Neural progenitor cell (in vitro differentiated cells): ENCODE results near the gene FARP1. TPM values are rescaled to one million over a fixed set of nuclear protein-coding genes. Genes with fewer than 3 reads are reported as not detected.

ENCODE experiments used
- DNase-seq: peaks from one replicate; pipeline ENCODE4 v3.0.0-alpha.2; 2016; ENCODE audit warnings: low spot score
- H2AFZ ChIP-seq: fragments of 200-600 bp; sonication (generic); replicated peaks from 2 replicates; pipeline ENCODE4 v1.6.1; 2016; ENCODE audit warnings: antibody characterized with exemption
- H3F3A ChIP-seq: fragments of 200-600 bp; sonication (generic); 2 replicates; pipeline ENCODE4 v1.6.1; 2016; ENCODE audit warnings: antibody characterized with exemption, low read depth
- H3K27ac ChIP-seq: fragments of 200-600 bp; sonication (generic); 2 replicates; pipeline ENCODE4 v1.5.1; 2016; ENCODE audit warnings: mild to moderate bottlenecking
- H3K27me3 ChIP-seq: fragments of 200-600 bp; sonication (generic); 2 replicates; pipeline ENCODE4 v1.6.1; 2016; ENCODE audit warnings: mild to moderate bottlenecking, moderate library complexity
- H3K36me3 ChIP-seq: fragments of 200-600 bp; sonication (generic); 2 replicates; pipeline ENCODE4 v1.5.1; 2016
- H3K4me1 ChIP-seq: fragments of 200-600 bp; sonication (generic); 2 replicates; pipeline ENCODE4 v1.6.1; 2016; ENCODE audit warnings: mixed run types
- H3K4me2 ChIP-seq: fragments of 200-600 bp; sonication (generic); 2 replicates; pipeline ENCODE4 v1.6.1; 2016
- H3K4me3 ChIP-seq: fragments of 200-600 bp; sonication (generic); 2 replicates; pipeline ENCODE4 v1.5.1; 2016
- H3K79me2 ChIP-seq: fragments of 200-600 bp; sonication (generic); 2 replicates; pipeline ENCODE4 v1.6.1; 2016; ENCODE audit warnings: low read depth
- H3K9ac ChIP-seq: fragments of 200-600 bp; sonication (generic); 2 replicates; pipeline ENCODE4 v1.6.1; 2016
- H3K9me3 ChIP-seq: fragments of 200-600 bp; sonication (generic); 2 replicates; pipeline ENCODE4 v1.5.1; 2016; ENCODE audit warnings: low read depth
- H4K20me1 ChIP-seq: fragments of 200-600 bp; sonication (generic); 2 replicates; pipeline ENCODE4 v1.6.1; 2016; ENCODE audit warnings: low read depth
- H3K27ac Mint-ChIP-seq: 3 replicates; pipeline ENCODE4 v1.8.0; 2021; ENCODE audit warnings: mixed read lengths
- H3K27me3 Mint-ChIP-seq: 2 replicates; pipeline ENCODE4 v1.8.0; 2022; ENCODE audit warnings: low read depth, mild to moderate bottlenecking, inconsistent platforms, moderate library complexity, mixed read lengths; ENCODE audit not compliant: insufficient read depth
- H3K36me3 Mint-ChIP-seq: 3 replicates; pipeline ENCODE4 v1.8.0; 2021; ENCODE audit warnings: mixed read lengths
- H3K4me1 Mint-ChIP-seq: 3 replicates; pipeline ENCODE4 v1.8.0; 2021; ENCODE audit warnings: mixed read lengths
- H3K4me3 Mint-ChIP-seq: 3 replicates; pipeline ENCODE4 v1.8.0; 2021; ENCODE audit warnings: mild to moderate bottlenecking, moderate library complexity, mixed read lengths
- H3K9me3 Mint-ChIP-seq: 3 replicates; pipeline ENCODE4 v1.8.0; 2020; ENCODE audit warnings: mixed read lengths
- EZH2 ChIP-seq: fragments of 200-600 bp; sonication (generic); IDR thresholded peaks from 2 replicates; pipeline ENCODE4 v1.6.1; 2017; ENCODE audit warnings: antibody characterized with exemption, mild to moderate bottlenecking, moderate library complexity
- EZH2phosphoT487 ChIP-seq: fragments of 200-600 bp; sonication (generic); IDR thresholded peaks from 2 replicates; pipeline ENCODE4 v1.6.1; 2017; ENCODE audit warnings: antibody characterized with exemption
- total RNA-seq: library from RNA; depleted of rRNA; stranded (reverse); fragments of >200 nt; gene quantifications from 2 replicates; pipeline ENCODE4 v1.2.3, GENCODE V29; 2015; ENCODE audit warnings: low replicate concordance
- TF ChIP-seq, protein P1 (sequence below): fragments of 200-600 bp; sonication (generic); IDR thresholded peaks from 2 replicates; pipeline ENCODE4 v1.5.1; 2017; ENCODE audit warnings: antibody characterized with exemption, mild to moderate bottlenecking

FARP1 gene
- total RNA-seq, 1 donor from 2014 or later, result 78.0 TPM

DNA sequence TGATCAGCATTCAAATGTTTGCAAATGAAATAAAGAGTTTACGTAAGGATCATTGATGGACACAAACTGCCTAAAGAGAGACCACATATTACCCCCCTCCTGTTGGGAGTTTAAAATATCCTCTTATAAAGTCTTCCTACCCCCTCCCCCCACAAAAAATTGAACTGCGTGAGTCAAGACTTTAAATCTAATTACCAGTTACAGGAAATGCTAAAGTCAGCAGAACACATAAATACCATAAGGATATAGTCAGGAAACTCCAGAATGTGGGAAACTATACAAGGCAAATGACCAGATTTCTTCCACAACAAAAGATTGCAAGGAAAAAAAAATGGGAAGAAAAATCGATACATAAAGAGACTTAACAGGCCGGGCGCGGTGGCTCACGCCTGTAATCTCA is 44.4 kb upstream of the FARP1 start:
- Histone ChIP-seq H3K27ac (no peak overlapping the region), H2AFZ (no peak overlapping the region), H3F3A (peaks cover 20% of the 10 kb centered on the region), H3K4me1 (peaks cover 13% of the 10 kb centered on the region), H3K4me2 (no peak overlapping the region), H3K27me3 (no peaks in the 10 kb centered on the region), H3K4me3 (no peak overlapping the region), H3K79me2 (no peaks in the 10 kb centered on the region), H3K36me3 (no peaks in the 10 kb centered on the region), H4K20me1 (no peaks in the 10 kb centered on the region), H3K9ac (no peak overlapping the region), H3K9me3 (no peaks in the 10 kb centered on the region)
- Mint-ChIP-seq H3K27ac (no peak overlapping the region), H3K36me3 (peaks cover 3% of the 10 kb centered on the region), H3K4me3 (no peak overlapping the region), H3K4me1 (peaks cover 5% of the 10 kb centered on the region), H3K27me3 (peaks cover 3% of the 10 kb centered on the region), H3K9me3 (peaks cover 18% of the 10 kb centered on the region)
- TF ChIP-seq EZH2, result no peak
- TF ChIP-seq, protein P1, sequence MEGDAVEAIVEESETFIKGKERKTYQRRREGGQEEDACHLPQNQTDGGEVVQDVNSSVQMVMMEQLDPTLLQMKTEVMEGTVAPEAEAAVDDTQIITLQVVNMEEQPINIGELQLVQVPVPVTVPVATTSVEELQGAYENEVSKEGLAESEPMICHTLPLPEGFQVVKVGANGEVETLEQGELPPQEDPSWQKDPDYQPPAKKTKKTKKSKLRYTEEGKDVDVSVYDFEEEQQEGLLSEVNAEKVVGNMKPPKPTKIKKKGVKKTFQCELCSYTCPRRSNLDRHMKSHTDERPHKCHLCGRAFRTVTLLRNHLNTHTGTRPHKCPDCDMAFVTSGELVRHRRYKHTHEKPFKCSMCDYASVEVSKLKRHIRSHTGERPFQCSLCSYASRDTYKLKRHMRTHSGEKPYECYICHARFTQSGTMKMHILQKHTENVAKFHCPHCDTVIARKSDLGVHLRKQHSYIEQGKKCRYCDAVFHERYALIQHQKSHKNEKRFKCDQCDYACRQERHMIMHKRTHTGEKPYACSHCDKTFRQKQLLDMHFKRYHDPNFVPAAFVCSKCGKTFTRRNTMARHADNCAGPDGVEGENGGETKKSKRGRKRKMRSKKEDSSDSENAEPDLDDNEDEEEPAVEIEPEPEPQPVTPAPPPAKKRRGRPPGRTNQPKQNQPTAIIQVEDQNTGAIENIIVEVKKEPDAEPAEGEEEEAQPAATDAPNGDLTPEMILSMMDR, result no peak
- TF ChIP-seq EZH2phosphoT487, result no peak
- DNase-seq, result no peak

DNA sequence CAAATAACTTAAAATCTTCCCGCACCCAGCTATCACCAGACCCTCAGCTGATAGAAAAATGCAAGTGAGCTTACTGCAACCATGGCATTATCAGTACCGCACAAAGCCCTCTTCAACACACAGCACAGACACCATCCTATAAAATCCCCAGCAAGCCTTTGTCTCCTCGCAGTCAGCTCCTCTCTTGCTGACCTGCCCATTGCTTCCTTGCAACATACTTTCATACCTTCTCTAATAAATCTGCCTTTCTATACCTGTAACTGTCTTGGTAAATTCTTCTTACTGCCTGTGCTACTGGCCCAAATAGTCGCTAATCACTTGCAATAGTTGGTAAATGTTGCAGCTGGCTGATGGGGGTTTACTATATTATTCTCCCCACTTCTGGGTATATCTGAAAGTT is 43.3 kb upstream of the FARP1 start:
- Histone ChIP-seq H3K4me3 (no peak overlapping the region), H3K27me3 (no peaks in the 10 kb centered on the region), H3K4me1 (peaks cover 17% of the 10 kb centered on the region), H3K9ac (no peak overlapping the region), H3K79me2 (no peaks in the 10 kb centered on the region), H3K36me3 (no peaks in the 10 kb centered on the region), H4K20me1 (no peaks in the 10 kb centered on the region), H3F3A (peaks cover 20% of the 10 kb centered on the region), H2AFZ (no peak overlapping the region), H3K9me3 (no peaks in the 10 kb centered on the region), H3K27ac (no peak overlapping the region), H3K4me2 (no peak overlapping the region)
- TF ChIP-seq EZH2 (no peak), EZH2phosphoT487 (no peak)
- TF ChIP-seq, protein P1, result no peak
- Mint-ChIP-seq H3K36me3 (peaks cover 3% of the 10 kb centered on the region), H3K4me3 (no peak overlapping the region), H3K27me3 (peaks cover 3% of the 10 kb centered on the region), H3K27ac (no peak overlapping the region), H3K9me3 (peaks cover 13% of the 10 kb centered on the region), H3K4me1 (peaks cover 5% of the 10 kb centered on the region)
- DNase-seq, result no peak

DNA sequence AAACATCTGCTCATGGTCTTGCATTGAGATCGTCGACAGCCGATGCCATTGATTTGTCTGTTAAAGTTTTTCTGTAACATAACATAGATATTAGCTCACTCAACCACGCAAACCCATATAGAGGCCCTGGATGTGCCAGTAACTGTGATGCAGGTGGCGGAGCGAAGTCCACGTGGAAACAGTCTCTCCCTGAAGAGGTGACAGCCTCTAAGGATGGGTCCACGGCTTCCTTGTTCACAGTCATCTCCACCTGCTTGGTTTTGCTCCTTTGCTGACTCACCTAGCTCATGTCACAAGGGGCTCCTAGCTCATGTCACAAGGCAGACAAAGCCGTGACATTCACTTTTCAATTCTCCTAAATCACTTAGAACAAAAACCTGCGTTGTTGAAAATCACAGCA is 42.4 kb upstream of the FARP1 start:
- Mint-ChIP-seq H3K36me3 (peaks cover 3% of the 10 kb centered on the region), H3K4me1 (peaks cover 5% of the 10 kb centered on the region), H3K27me3 (peaks cover 3% of the 10 kb centered on the region), H3K4me3 (no peak overlapping the region), H3K27ac (no peak overlapping the region), H3K9me3 (peaks cover 13% of the 10 kb centered on the region)
- Histone ChIP-seq H3K79me2 (no peaks in the 10 kb centered on the region), H3K4me1 (peaks cover 24% of the 10 kb centered on the region), H3K27me3 (no peaks in the 10 kb centered on the region), H3K4me3 (no peak overlapping the region), H4K20me1 (no peaks in the 10 kb centered on the region), H3K27ac (no peak overlapping the region), H3F3A (peaks cover 20% of the 10 kb centered on the region), H3K9me3 (no peaks in the 10 kb centered on the region), H3K9ac (no peak overlapping the region), H2AFZ (no peak overlapping the region), H3K4me2 (no peak overlapping the region), H3K36me3 (no peaks in the 10 kb centered on the region)
- no peak for TF ChIP-seq EZH2
- TF ChIP-seq EZH2phosphoT487, result no peak
- TF ChIP-seq, protein P1, result no peak
- DNase-seq, result no peak

DNA sequence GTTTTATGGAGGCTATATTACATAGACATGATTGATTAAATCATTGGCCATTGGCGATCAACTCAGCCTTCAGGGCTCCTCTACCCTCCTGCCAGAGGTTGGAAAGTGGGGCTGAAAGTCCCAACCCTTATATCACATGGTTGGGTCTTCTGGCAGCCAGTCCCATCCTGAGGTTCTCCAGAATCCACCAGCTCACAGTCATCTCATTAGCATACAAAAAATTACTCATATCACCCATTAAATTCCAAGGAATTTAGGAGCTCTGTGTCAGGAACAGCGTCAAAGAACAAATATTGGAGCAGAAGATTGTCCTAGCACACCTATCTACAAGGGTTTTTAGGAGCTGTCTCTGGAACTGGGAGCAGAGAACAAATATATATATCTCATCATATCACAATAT is 39.4 kb upstream of the FARP1 start:
- Histone ChIP-seq H3K4me2 (no peak overlapping the region), H3K9me3 (no peaks in the 10 kb centered on the region), H3K4me3 (no peak overlapping the region), H3K9ac (no peak overlapping the region), H3K27me3 (no peaks in the 10 kb centered on the region), H3K27ac (no peak overlapping the region), H3K79me2 (no peaks in the 10 kb centered on the region), H3K4me1 (peaks cover 12% of the 10 kb centered on the region), H2AFZ (no peak overlapping the region), H4K20me1 (no peaks in the 10 kb centered on the region), H3K36me3 (no peaks in the 10 kb centered on the region), H3F3A (no peaks in the 10 kb centered on the region)
- Mint-ChIP-seq H3K27me3 (peaks cover 9% of the 10 kb centered on the region), H3K9me3 (peaks cover 12% of the 10 kb centered on the region), H3K4me3 (no peak overlapping the region), H3K36me3 (peaks cover 3% of the 10 kb centered on the region), H3K27ac (no peak overlapping the region), H3K4me1 (no peaks in the 10 kb centered on the region)
- TF ChIP-seq, protein P1, result no peak
- no peak for DNase-seq
